Measurements from ENCODE around the gene PCDHA1. TPM values are rescaled to one million over a fixed set of nuclear protein-coding genes. Genes with fewer than 3 reads are reported as not detected.

PCDHA1 gene
- total and polyA plus RNA-seq, 2 of the 13 experiments (the other 11 are each of a cell fraction or from before 2014, with no cell fraction given): not detected

- no peaks in the 10 kb centered on the region for H4K20me1 ChIP-seq (ENCODE audit: insufficient read depth, low read length)
- intact Hi-C loops (cut with micrococcal nuclease; ENCODE audit: unreplicated experiment): no loop called here
- no peak for FAIRE-seq
- H3K27me3 ChIP-seq (ENCODE audit: control insufficient read depth in 1 of 2, insufficient read depth in 2 of 2, low read length in 2 of 2): peaks cover 0 to 3% of the 10 kb centered on the region in 2 experiments; a peak in 1 of 5 replicates
- TF ChIP-seq SMAD3 (CRISPR knock-in tag; IDR thresholded peaks at IDR 0.05): no peak
- TF ChIP-seq RNF2 (conservative IDR thresholded peaks at IDR 0.05; ENCODE audit: low read depth): no peak
- DNase-seq (ENCODE audit: low spot score): no peak
- H3K4me2 ChIP-seq (ENCODE audit: low read depth, low read length): no peak overlapping the region
- ATAC-seq: no peak
- H3K36me3 ChIP-seq (replicated peaks in 1 of 2; ENCODE audit: control insufficient read depth in 1 of 2, insufficient read depth in 2 of 2, low read length in 2 of 2): no peaks in the 10 kb centered on the region
- H3K4me3 ChIP-seq (replicated peaks in 1 of 3; ENCODE audit: insufficient read depth in 1 of 3, low read depth in 2 of 3, low read length in 3 of 3): no peak overlapping the region
- H3K79me2 ChIP-seq (ENCODE audit: insufficient read depth, low read length): no peaks in the 10 kb centered on the region
- no peaks in the 10 kb centered on the region for H3K4me1 ChIP-seq (ENCODE audit: insufficient read depth, low read length)
- no peak overlapping the region for H3K27ac ChIP-seq (ENCODE audit: extremely low read length, insufficient read depth, low read length)
- POLR2A ChIA-PET: no interaction called here
- BruUV-seq (replicated peaks): no TSS peak
- no peaks in the 10 kb centered on the region for H3K9me3 ChIP-seq (ENCODE audit: low read length)
- WGBS (ENCODE audit: low lambda C conversion rate): 8% methylated on average over 5 of the region's 5 CpGs
- in situ Hi-C loops (cut with HindIII; ENCODE audit: extremely low pct_ligation_motif_present, low pct_unique_long_range_greater_than_20kb): no loop called here
- H3K9ac ChIP-seq (ENCODE audit: insufficient read depth, low read depth, low read length): no peak overlapping the region
- CTCF ChIA-PET (ENCODE audit: low intra/inter-chr PET ratio, low total read pairs): no interaction called here
- H2AFZ ChIP-seq (ENCODE audit: low read length): no peak overlapping the region
Observed at GRCh38 chr5:140988608-140989007, 202.7 kb downstream of the PCDHA1 start.

GRCh38 chr5:140989254-140990020 lies 203.5 kb downstream of the PCDHA1 start:
- intact Hi-C loops (cut with micrococcal nuclease; ENCODE audit: unreplicated experiment): no loop called here
- 3% methylated on average over 7 of the region's 7 CpGs for WGBS (ENCODE audit: low lambda C conversion rate)
- H3K9ac ChIP-seq (ENCODE audit: insufficient read depth, low read depth, low read length): no peak overlapping the region
- no peak overlapping the region for H3K27ac ChIP-seq (ENCODE audit: extremely low read length, insufficient read depth, low read length)
- ChIA-PET POLR2A (no interaction called here), CTCF (ENCODE audit: low intra/inter-chr PET ratio, low total read pairs) (no interaction called here)
- H3K4me2 ChIP-seq (ENCODE audit: low read depth, low read length): no peak overlapping the region
- no peaks in the 10 kb centered on the region for H3K4me1 ChIP-seq (ENCODE audit: insufficient read depth, low read length)
- H3K4me3 ChIP-seq (replicated peaks in 1 of 3; ENCODE audit: insufficient read depth in 1 of 3, low read depth in 2 of 3, low read length in 3 of 3): no peak overlapping the region
- H3K36me3 ChIP-seq (replicated peaks in 1 of 2; ENCODE audit: control insufficient read depth in 1 of 2, insufficient read depth in 2 of 2, low read length in 2 of 2): no peaks in the 10 kb centered on the region
- H3K79me2 ChIP-seq (ENCODE audit: insufficient read depth, low read length): no peaks in the 10 kb centered on the region
- H3K9me3 ChIP-seq (ENCODE audit: low read length): no peaks in the 10 kb centered on the region
- DNase-seq (ENCODE audit: low spot score): no peak
- ATAC-seq: no peak
- peaks cover 0 to 3% of the 10 kb centered on the region in 2 experiments; a peak in 1 of 5 replicates for H3K27me3 ChIP-seq (ENCODE audit: control insufficient read depth in 1 of 2, insufficient read depth in 2 of 2, low read length in 2 of 2)
- no peak overlapping the region for H2AFZ ChIP-seq (ENCODE audit: low read length)
- H4K20me1 ChIP-seq (ENCODE audit: insufficient read depth, low read length): no peaks in the 10 kb centered on the region
- no peak for FAIRE-seq
- TF ChIP-seq ZNF703 (CRISPR knock-in tag; IDR thresholded peaks at IDR 0.05; ENCODE audit: borderline replicate concordance): no peak
- BruUV-seq (replicated peaks): no TSS peak
- in situ Hi-C loops (cut with HindIII; ENCODE audit: extremely low pct_ligation_motif_present, low pct_unique_long_range_greater_than_20kb): no loop called here
